Loucy (cell line): ENCODE data around the gene SH3BP5.

Experiments
- H2AFZ ChIP-seq: fragments of 200-600 bp; sonication (generic); 2 replicates; pipeline ENCODE4 v1.6.0; 2016; ENCODE audit warnings: antibody characterized with exemption, mild to moderate bottlenecking, low read length, moderate library complexity
- H3F3A ChIP-seq: fragments of 200-600 bp; 2 replicates; pipeline ENCODE4 v1.6.0; 2016; ENCODE audit warnings: antibody characterized with exemption, low read depth, mild to moderate bottlenecking
- H3K27me3 ChIP-seq: fragments of 200-600 bp; sonication (generic); 2 replicates; pipeline ENCODE4 v1.6.1; 2014; ENCODE audit warnings: low read length, mild to moderate bottlenecking; ENCODE audit not compliant: insufficient read depth, poor library complexity, severe bottlenecking
- H3K36me3 ChIP-seq: fragments of 200-600 bp; sonication (generic); 2 replicates; pipeline ENCODE4 v1.6.1; 2016; ENCODE audit warnings: low read length; ENCODE audit not compliant: insufficient read depth
- H3K4me1 ChIP-seq: fragments of 200-600 bp; sonication (generic); 2 replicates; pipeline ENCODE4 v1.5.1; 2014; ENCODE audit warnings: low read length, mild to moderate bottlenecking; ENCODE audit not compliant: insufficient read depth, poor library complexity, severe bottlenecking
- H3K4me2 ChIP-seq: fragments of 200-600 bp; sonication (generic); 2 replicates; pipeline ENCODE4 v1.6.0; 2014; ENCODE audit warnings: antibody characterized with exemption, low read length, low read depth, mild to moderate bottlenecking; ENCODE audit not compliant: poor library complexity, severe bottlenecking
- H3K4me3 ChIP-seq: fragments of 200-600 bp; sonication (generic); 2 replicates; pipeline ENCODE4 v1.5.1; 2014; ENCODE audit warnings: low read length, mild to moderate bottlenecking, mixed read lengths; ENCODE audit not compliant: poor library complexity, severe bottlenecking
- H3K79me2 ChIP-seq: fragments of 200-600 bp; sonication (generic); 2 replicates; pipeline ENCODE4 v1.6.1; 2014; ENCODE audit warnings: low read length; ENCODE audit not compliant: insufficient read depth
- H3K9ac ChIP-seq: fragments of 200-600 bp; sonication (generic); 2 replicates; pipeline ENCODE4 v1.6.0; 2014; ENCODE audit warnings: mild to moderate bottlenecking, low read depth, low read length, moderate library complexity; ENCODE audit not compliant: poor library complexity, severe bottlenecking
- H3K9me2 ChIP-seq: fragments of 200-600 bp; sonication (generic); replicated peaks from 2 replicates; pipeline ENCODE4 v1.6.1; 2016; ENCODE audit warnings: low read depth, low read length, mixed read lengths
- H3K9me3 ChIP-seq: fragments of 200-600 bp; sonication (generic); 2 replicates; pipeline ENCODE4 v1.6.1; 2014; ENCODE audit warnings: mild to moderate bottlenecking, antibody characterized with exemption, low read length, low read depth; ENCODE audit not compliant: insufficient read depth
- H4K20me1 ChIP-seq: fragments of 200-600 bp; sonication (generic); 2 replicates; pipeline ENCODE4 v1.6.0; 2014; ENCODE audit warnings: antibody characterized with exemption, low read length, mild to moderate bottlenecking; ENCODE audit not compliant: insufficient read depth, poor library complexity, severe bottlenecking
- EZH2phosphoT487 ChIP-seq: fragments of 200-600 bp; IDR thresholded peaks from 2 replicates; pipeline ENCODE4 v1.6.1; 2018; ENCODE audit warnings: antibody characterized with exemption, mild to moderate bottlenecking, moderate library complexity, borderline replicate concordance
- TF ChIP-seq, protein P1 (sequence below): fragments of 200-600 bp; sonication (generic); conservative IDR thresholded peaks from 2 replicates; pipeline ENCODE4 v1.5.1; 2014; ENCODE audit warnings: mild to moderate bottlenecking, antibody characterized with exemption, low read length

SH3BP5 gene

DNA sequence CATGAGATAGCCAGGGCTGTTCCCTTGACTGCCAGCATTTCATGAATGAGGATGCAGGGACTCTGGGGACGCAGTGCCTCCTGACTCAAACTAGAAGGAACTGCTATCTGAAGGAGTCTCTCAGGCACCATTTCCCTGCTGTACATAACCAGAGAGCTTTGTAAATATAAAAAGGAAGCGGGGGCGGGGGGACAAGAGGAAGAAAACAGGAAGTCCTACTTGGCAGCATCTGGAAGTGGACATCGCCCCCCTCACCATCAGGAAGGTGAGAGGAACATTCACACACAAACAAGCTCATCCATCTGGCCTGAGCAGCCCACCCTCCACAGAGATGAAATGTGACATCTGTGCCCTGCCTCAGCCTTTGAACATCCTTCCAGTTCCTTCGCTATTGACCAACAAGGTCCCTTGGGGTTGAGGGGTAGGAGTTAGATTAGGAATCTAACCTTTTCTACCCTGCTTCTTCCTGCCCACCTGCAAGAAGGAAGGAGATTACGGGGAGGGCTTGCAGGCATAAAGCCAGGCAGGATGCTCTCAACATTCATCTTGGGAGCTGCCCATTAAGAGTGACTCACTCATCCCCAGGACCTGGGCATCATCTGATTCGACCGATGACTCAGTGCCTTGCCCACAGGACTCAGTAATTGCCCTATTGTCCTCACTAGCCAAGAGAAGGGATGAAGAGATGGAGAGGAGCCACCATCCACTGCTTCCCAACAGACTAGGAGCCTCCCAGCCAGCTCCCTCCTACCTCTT is 31.9 kb downstream of the SH3BP5 start:
- H3K4me1 ChIP-seq = peaks cover 60% of the 10 kb centered on the region

DNA sequence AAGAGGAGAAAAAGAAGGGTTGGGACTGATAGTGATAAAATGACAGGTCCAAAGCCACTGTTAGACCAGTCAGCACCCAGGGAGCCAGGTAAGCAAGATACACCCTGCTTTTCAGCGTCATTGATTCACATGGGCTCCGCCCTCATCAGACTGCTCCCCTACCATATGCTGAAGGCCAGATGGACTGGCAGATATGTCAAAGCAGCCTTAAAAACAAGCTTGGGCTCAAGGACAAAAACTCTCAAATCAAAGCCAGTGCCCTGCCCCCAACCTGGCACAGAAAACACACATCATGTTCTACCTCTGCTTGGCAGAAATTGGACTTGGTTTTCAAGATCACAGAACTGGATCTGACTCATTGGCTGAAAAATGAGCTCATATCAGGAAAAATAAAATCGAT is 33.4 kb downstream of the SH3BP5 start:
- Histone ChIP-seq H3K27me3 (no peaks in the 10 kb centered on the region), H3K79me2 (peaks cover 34% of the 10 kb centered on the region; the same call in 1 of the 2 replicates), H3K9me3 (no peaks in the 10 kb centered on the region), H3F3A (0 out of 2 replicates have a peak, but pooled peaks cover 3% of the 10 kb centered on the region), H3K9ac (no peak overlapping the region), H2AFZ (no peak overlapping the region), H3K4me1 (peaks cover 60% of the 10 kb centered on the region), H3K4me2 (no peak overlapping the region), H3K4me3 (no peak overlapping the region), H4K20me1 (no peaks in the 10 kb centered on the region), H3K9me2 (no peaks in the 10 kb centered on the region), H3K36me3 (peaks cover 26% of the 10 kb centered on the region; the same call in 1 of the 2 replicates)
- no peak for TF ChIP-seq EZH2phosphoT487
- TF ChIP-seq, protein P1, sequence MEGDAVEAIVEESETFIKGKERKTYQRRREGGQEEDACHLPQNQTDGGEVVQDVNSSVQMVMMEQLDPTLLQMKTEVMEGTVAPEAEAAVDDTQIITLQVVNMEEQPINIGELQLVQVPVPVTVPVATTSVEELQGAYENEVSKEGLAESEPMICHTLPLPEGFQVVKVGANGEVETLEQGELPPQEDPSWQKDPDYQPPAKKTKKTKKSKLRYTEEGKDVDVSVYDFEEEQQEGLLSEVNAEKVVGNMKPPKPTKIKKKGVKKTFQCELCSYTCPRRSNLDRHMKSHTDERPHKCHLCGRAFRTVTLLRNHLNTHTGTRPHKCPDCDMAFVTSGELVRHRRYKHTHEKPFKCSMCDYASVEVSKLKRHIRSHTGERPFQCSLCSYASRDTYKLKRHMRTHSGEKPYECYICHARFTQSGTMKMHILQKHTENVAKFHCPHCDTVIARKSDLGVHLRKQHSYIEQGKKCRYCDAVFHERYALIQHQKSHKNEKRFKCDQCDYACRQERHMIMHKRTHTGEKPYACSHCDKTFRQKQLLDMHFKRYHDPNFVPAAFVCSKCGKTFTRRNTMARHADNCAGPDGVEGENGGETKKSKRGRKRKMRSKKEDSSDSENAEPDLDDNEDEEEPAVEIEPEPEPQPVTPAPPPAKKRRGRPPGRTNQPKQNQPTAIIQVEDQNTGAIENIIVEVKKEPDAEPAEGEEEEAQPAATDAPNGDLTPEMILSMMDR = no peak

More for the DNA sequence above, 31.9 kb downstream of the SH3BP5 start:
- TF ChIP-seq, protein P1 = no peak
- TF ChIP-seq EZH2phosphoT487 = no peak
- Histone ChIP-seq H2AFZ (no peak overlapping the region), H3K79me2 (peaks cover 38% of the 10 kb centered on the region), H3K9ac (no peak overlapping the region), H3K4me2 (peak overlapping the region; percentile 15), H3K9me3 (no peaks in the 10 kb centered on the region), H3K4me3 (no peak overlapping the region), H3K9me2 (no peaks in the 10 kb centered on the region), H3F3A (no peaks in the 10 kb centered on the region), H4K20me1 (no peaks in the 10 kb centered on the region), H3K27me3 (no peaks in the 10 kb centered on the region), H3K36me3 (peaks cover 27% of the 10 kb centered on the region; the same call in 1 of the 2 replicates)

DNA sequence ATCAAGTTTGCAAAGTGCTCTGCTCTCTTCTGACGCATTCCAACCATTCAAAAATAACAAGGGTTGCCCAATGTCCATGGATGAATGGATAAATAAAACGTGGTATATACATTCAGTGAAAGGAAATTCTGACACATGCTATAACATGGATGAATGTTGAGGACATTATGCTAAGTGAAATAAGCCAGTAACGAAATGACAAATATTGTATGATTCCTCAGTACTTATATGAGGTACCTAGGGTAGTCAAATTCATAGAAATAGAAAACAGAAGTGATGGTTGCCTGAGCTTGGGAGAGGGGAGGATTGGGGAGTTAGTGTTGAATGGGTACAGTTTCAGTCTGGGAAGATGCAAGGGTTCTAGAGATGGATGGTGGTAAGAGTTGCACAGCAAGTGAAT is 33.9 kb downstream of the SH3BP5 start:
- Histone ChIP-seq H2AFZ (no peak overlapping the region), H3K79me2 (peaks cover 34% of the 10 kb centered on the region; the same call in 1 of the 2 replicates), H3K4me3 (no peak overlapping the region), H3K4me2 (no peak overlapping the region), H3K9ac (no peak overlapping the region), H3F3A (0 out of 2 replicates have a peak, but pooled peaks cover 3% of the 10 kb centered on the region), H3K27me3 (no peaks in the 10 kb centered on the region), H3K4me1 (peaks cover 58% of the 10 kb centered on the region), H3K36me3 (peaks cover 21% of the 10 kb centered on the region; the same call in 1 of the 2 replicates), H4K20me1 (no peaks in the 10 kb centered on the region), H3K9me3 (no peaks in the 10 kb centered on the region), H3K9me2 (no peaks in the 10 kb centered on the region)
- TF ChIP-seq, protein P1 = no peak
- TF ChIP-seq EZH2phosphoT487 = no peak
